ENCODE data around the gene SLC25A22.

Gene SLC25A22

GRCh38 chr11:742571-743201 is 55.4 kb downstream of the SLC25A22 start:
- DNase-seq, result no peak

GRCh38 chr11:742156-742546 is 55.9 kb downstream of the SLC25A22 start:
- no peak for DNase-seq
